Astrocyte (in vitro differentiated cells and primary cell): Measurements from ENCODE around the gene PTPRT. TPM values are rescaled to one million over a fixed set of nuclear protein-coding genes. Genes with fewer than 3 reads are reported as not detected.

Source experiments
- DNase-seq: peaks from one replicate; pipeline ENCODE4 v3.0.0-alpha.2; 2010; ENCODE audit warnings: low read depth
- FAIRE-seq: peaks from 2 replicates; lab custom pipeline; 2011; peaks lifted over from hg19 to GRCh38; lab: Jason Lieb, UNC
- H2AFZ ChIP-seq: 2 replicates; pipeline ENCODE4 v1.6.0; 2012; ENCODE audit warnings: low read depth, low read length, inconsistent platforms
- H3K27ac ChIP-seq: 2 replicates; pipeline ENCODE4 v1.5.1; 2011; ENCODE audit warnings: low read depth, low read length, inconsistent platforms
- H3K27me3 ChIP-seq: 2 replicates; pipeline ENCODE4 v1.6.0; 2011; ENCODE audit warnings: low read length, inconsistent platforms; ENCODE audit not compliant: insufficient read depth
- H3K36me3 ChIP-seq: 2 replicates; pipeline ENCODE4 v1.5.1; 2011; ENCODE audit warnings: low read length, inconsistent platforms; ENCODE audit not compliant: insufficient read depth
- H3K4me1 ChIP-seq: 2 replicates; pipeline ENCODE4 v1.5.1; 2011; ENCODE audit warnings: low read length, inconsistent platforms; ENCODE audit not compliant: insufficient read depth
- H3K4me2 ChIP-seq: 2 replicates; pipeline ENCODE4 v1.6.0; 2012; ENCODE audit warnings: low read length, inconsistent platforms
- H3K4me3 ChIP-seq: 2 replicates; pipeline ENCODE4 v1.5.1; 2011; ENCODE audit warnings: low read depth, mild to moderate bottlenecking, low read length, inconsistent platforms; ENCODE audit not compliant: insufficient read depth
- H3K79me2 ChIP-seq: 2 replicates; pipeline ENCODE4 v1.6.0; 2012; ENCODE audit warnings: mild to moderate bottlenecking, low read length, inconsistent platforms; ENCODE audit not compliant: insufficient read depth
- H3K9ac ChIP-seq: 2 replicates; pipeline ENCODE4 v1.6.0; 2012; ENCODE audit warnings: mild to moderate bottlenecking, low read length, inconsistent platforms
- H3K9me3 ChIP-seq: 2 replicates; pipeline ENCODE4 v1.5.1; 2012; ENCODE audit warnings: low read depth, mild to moderate bottlenecking, low read length, inconsistent platforms; ENCODE audit not compliant: insufficient read depth
- H4K20me1 ChIP-seq: 2 replicates; pipeline ENCODE4 v1.6.0; 2012; ENCODE audit warnings: low read length, inconsistent platforms; ENCODE audit not compliant: insufficient read depth
- H3K27ac Mint-ChIP-seq: one replicate; pipeline ENCODE4 v1.8.0; 2021; ENCODE audit warnings: mild to moderate bottlenecking, mixed read lengths; ENCODE audit not compliant: unreplicated experiment
- H3K27me3 Mint-ChIP-seq: one replicate; pipeline ENCODE4 v1.8.0; 2021; ENCODE audit warnings: low read depth, mixed read lengths; ENCODE audit not compliant: unreplicated experiment
- H3K36me3 Mint-ChIP-seq: one replicate; pipeline ENCODE4 v1.8.0; 2021; ENCODE audit warnings: low read depth, mixed read lengths; ENCODE audit not compliant: unreplicated experiment
- H3K4me1 Mint-ChIP-seq: one replicate; pipeline ENCODE4 v1.8.0; 2021; ENCODE audit warnings: low read depth, mixed read lengths; ENCODE audit not compliant: unreplicated experiment
- H3K4me3 Mint-ChIP-seq: one replicate; pipeline ENCODE4 v1.8.0; 2021; ENCODE audit warnings: mild to moderate bottlenecking, moderate library complexity, mixed read lengths; ENCODE audit not compliant: unreplicated experiment
- H3K9me3 Mint-ChIP-seq: one replicate; pipeline ENCODE4 v1.8.0; 2021; ENCODE audit warnings: mild to moderate bottlenecking, mixed read lengths; ENCODE audit not compliant: unreplicated experiment
- EZH2 ChIP-seq: IDR thresholded peaks from 2 replicates; pipeline ENCODE4 v1.6.1; 2012; ENCODE audit warnings: mild to moderate bottlenecking, low read length, inconsistent platforms; ENCODE audit not compliant: insufficient read depth
- total RNA-seq: library from RNA; stranded (reverse); gene quantifications from 2 replicates; pipeline ENCODE4 v1.2.1, GENCODE V29; 2021
- TF ChIP-seq, protein P1 (sequence below): IDR thresholded peaks from 2 replicates; pipeline ENCODE4 v1.5.1; 2011; ENCODE audit warnings: low read depth, mild to moderate bottlenecking, inconsistent platforms, low read length, moderate library complexity; ENCODE audit not compliant: insufficient read depth

The PTPRT gene
- total RNA-seq, 1 donor from 2014 or later = 0.25 TPM

DNA sequence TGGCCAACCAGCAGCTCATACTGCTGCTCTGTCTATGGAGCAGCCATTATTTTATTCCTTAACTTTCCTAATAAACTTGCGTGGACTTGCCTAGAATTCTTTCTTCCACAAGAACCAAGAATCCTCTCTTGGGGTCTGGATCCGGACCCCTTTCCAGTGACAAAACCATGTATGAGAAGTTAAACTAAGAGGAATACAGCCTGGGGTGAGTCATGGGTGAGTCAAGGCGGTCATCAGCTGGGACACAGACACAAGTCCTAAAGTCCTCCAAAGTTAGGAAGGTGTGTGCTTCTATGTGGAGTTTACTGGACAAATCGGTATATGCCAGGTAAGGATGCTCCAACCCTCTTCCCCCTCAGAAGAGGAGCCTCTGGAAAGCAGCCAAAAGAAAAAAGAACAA is 881.5 kb downstream of the PTPRT start:
- Mint-ChIP-seq H3K36me3 (no peaks in the 10 kb centered on the region), H3K9me3 (peaks cover 9% of the 10 kb centered on the region)
- TF ChIP-seq, protein P1, sequence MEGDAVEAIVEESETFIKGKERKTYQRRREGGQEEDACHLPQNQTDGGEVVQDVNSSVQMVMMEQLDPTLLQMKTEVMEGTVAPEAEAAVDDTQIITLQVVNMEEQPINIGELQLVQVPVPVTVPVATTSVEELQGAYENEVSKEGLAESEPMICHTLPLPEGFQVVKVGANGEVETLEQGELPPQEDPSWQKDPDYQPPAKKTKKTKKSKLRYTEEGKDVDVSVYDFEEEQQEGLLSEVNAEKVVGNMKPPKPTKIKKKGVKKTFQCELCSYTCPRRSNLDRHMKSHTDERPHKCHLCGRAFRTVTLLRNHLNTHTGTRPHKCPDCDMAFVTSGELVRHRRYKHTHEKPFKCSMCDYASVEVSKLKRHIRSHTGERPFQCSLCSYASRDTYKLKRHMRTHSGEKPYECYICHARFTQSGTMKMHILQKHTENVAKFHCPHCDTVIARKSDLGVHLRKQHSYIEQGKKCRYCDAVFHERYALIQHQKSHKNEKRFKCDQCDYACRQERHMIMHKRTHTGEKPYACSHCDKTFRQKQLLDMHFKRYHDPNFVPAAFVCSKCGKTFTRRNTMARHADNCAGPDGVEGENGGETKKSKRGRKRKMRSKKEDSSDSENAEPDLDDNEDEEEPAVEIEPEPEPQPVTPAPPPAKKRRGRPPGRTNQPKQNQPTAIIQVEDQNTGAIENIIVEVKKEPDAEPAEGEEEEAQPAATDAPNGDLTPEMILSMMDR = no peak
- no peak for TF ChIP-seq EZH2

GRCh38 chr20:42295592-42295991 is 894.1 kb downstream of the PTPRT start:
- Histone ChIP-seq H4K20me1 (no peaks in the 10 kb centered on the region), H3K4me3 (no peak overlapping the region), H3K27ac (no peak overlapping the region), H3K4me2 (no peak overlapping the region), H2AFZ (no peak overlapping the region), H3K79me2 (no peaks in the 10 kb centered on the region), H3K9me3 (peaks cover 3% of the 10 kb centered on the region), H3K36me3 (no peaks in the 10 kb centered on the region), H3K27me3 (no peaks in the 10 kb centered on the region), H3K9ac (no peak overlapping the region), H3K4me1 (no peaks in the 10 kb centered on the region)
- Mint-ChIP-seq H3K27me3 (no peaks in the 10 kb centered on the region), H3K27ac (no peak overlapping the region), H3K4me1 (no peaks in the 10 kb centered on the region), H3K36me3 (no peaks in the 10 kb centered on the region), H3K4me3 (no peak overlapping the region), H3K9me3 (no peaks in the 10 kb centered on the region)
- FAIRE-seq = no peak
- TF ChIP-seq EZH2 = no peak
- TF ChIP-seq, protein P1 = no peak
- DNase-seq = no peak

More for the DNA sequence above, 881.5 kb downstream of the PTPRT start:
- Histone ChIP-seq H3K27ac (no peak overlapping the region), H3K9me3 (peaks cover 2% of the 10 kb centered on the region), H3K4me1 (no peaks in the 10 kb centered on the region), H3K4me3 (no peak overlapping the region), H2AFZ (no peak overlapping the region), H3K9ac (no peak overlapping the region), H3K79me2 (no peaks in the 10 kb centered on the region), H4K20me1 (no peaks in the 10 kb centered on the region), H3K27me3 (no peaks in the 10 kb centered on the region), H3K36me3 (no peaks in the 10 kb centered on the region), H3K4me2 (no peak overlapping the region)
- H3K4me3 Mint-ChIP-seq = no peak overlapping the region
- DNase-seq (no peak), FAIRE-seq (no peak)
- H3K4me1 Mint-ChIP-seq = no peaks in the 10 kb centered on the region
- H3K27ac Mint-ChIP-seq = no peak overlapping the region
- H3K27me3 Mint-ChIP-seq = no peaks in the 10 kb centered on the region

- H3K4me2 ChIP-seq = no peak overlapping the region
- H3K4me3 ChIP-seq = no peak overlapping the region
- Mint-ChIP-seq H3K27ac (no peak overlapping the region), H3K4me3 (no peak overlapping the region), H3K36me3 (no peaks in the 10 kb centered on the region), H3K27me3 (no peaks in the 10 kb centered on the region), H3K9me3 (no peaks in the 10 kb centered on the region), H3K4me1 (no peaks in the 10 kb centered on the region)
- no peak overlapping the region for H3K9ac ChIP-seq
- H3K27me3 ChIP-seq = no peaks in the 10 kb centered on the region
- no peak overlapping the region for H2AFZ ChIP-seq
- H3K9me3 ChIP-seq = peaks cover 3% of the 10 kb centered on the region
- H3K27ac ChIP-seq = no peak overlapping the region
- H3K79me2 ChIP-seq = no peaks in the 10 kb centered on the region
- H4K20me1 ChIP-seq = no peaks in the 10 kb centered on the region
- FAIRE-seq (no peak), DNase-seq (no peak)
- H3K4me1 ChIP-seq = no peaks in the 10 kb centered on the region
- no peaks in the 10 kb centered on the region for H3K36me3 ChIP-seq
- TF ChIP-seq, protein P1 = no peak
- no peak for TF ChIP-seq EZH2
Measured at GRCh38 chr20:42294976-42295375, 894.7 kb downstream of the PTPRT start.
